Fibroblast of mammary gland (primary cell): ENCODE measurements around the gene LRRFIP1.
"Not testable (repeated sequence)": the region's sequence is repeated elsewhere in the genome, so short reads cannot be mapped to it uniquely, and the experiment has no call there.

Experiments
- DNase-seq: peaks from one replicate; pipeline ENCODE4 v3.0.0-alpha.2; 2010; ENCODE audit warnings: low read depth
- H3K4me3 ChIP-seq: 2 replicates; pipeline ENCODE4 v1.5.1; 2011; ENCODE audit warnings: low read depth, mild to moderate bottlenecking, low read length, moderate library complexity; ENCODE audit not compliant: control insufficient read depth
- CTCF ChIP-seq: conservative IDR thresholded peaks from 2 replicates; pipeline ENCODE4 v1.5.1; 2011; ENCODE audit warnings: low read depth, low read length, inconsistent platforms; ENCODE audit not compliant: control insufficient read depth, insufficient read depth

Gene LRRFIP1

GRCh38 chr2:237593596-237594320 is 33.6 kb upstream of the LRRFIP1 start:
- no peak for DNase-seq
- no peak for TF ChIP-seq CTCF
- no peak overlapping the region for H3K4me3 ChIP-seq

- no peak for TF ChIP-seq CTCF
- H3K4me3 ChIP-seq = no peak overlapping the region
- no peak for DNase-seq
These were observed 32.9 kb upstream of the LRRFIP1 start for GRCh38 chr2:237594514-237594871.

GRCh38 chr2:237595829-237596519 is 31.4 kb upstream of the LRRFIP1 start:
- not testable (repeated sequence) for DNase-seq, H3K4me3 ChIP-seq

- no peak overlapping the region for H3K4me3 ChIP-seq
- no peak for TF ChIP-seq CTCF
- DNase-seq = no peak
These were observed 30.7 kb upstream of the LRRFIP1 start for GRCh38 chr2:237596520-237597195.

GRCh38 chr2:237597196-237598145 is 29.9 kb upstream of the LRRFIP1 start:
- H3K4me3 ChIP-seq = no peak overlapping the region
- DNase-seq = no peak
- no peak for TF ChIP-seq CTCF

GRCh38 chr2:237598468-237599208 is 28.7 kb upstream of the LRRFIP1 start:
- no peak overlapping the region for H3K4me3 ChIP-seq
- no peak for TF ChIP-seq CTCF
- no peak for DNase-seq
